Measurements from ENCODE around the gene KCTD2.
"Not testable (repeated sequence)": the region's sequence is repeated elsewhere in the genome, so short reads cannot be mapped to it uniquely, and the experiment has no call there.

KCTD2 gene

GRCh38 chr17:75051941-75052340 is 4.9 kb downstream of the KCTD2 start:
- DNase-seq (ENCODE audit: low read depth): no peak

GRCh38 chr17:75059369-75060345 is 12.6 kb downstream of the KCTD2 start:
- DNase-seq (ENCODE audit: low read depth): no peak

DNA sequence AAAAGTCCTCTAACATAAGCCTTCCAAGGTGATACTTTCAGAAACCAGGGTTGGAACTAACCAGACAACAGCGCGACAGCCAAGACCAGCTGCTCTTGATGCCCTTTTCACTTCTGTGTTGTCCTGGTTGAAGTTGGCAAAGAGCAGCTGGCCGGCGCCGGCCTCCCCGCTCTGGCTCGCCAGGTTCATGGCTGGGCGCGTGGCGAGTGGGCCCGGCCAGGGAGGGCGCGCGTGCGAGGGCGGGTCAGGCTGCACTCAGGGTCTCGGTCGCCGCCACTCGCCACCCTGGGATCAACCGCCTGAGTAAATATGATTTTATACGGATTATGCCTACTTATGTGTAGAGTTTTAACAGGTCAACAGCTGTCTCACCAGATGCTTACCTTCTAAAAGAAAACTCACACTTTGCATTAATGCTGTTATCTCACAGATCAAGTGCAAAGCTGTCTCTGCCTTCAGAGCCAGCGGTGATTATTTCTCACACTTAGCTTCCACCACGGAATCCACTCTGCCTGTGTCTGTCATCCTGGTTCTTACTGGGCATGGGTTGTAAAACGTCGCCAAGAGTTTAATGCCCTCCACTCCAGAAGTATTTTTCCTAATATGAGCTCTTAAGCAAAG is 13.5 kb downstream of the KCTD2 start:
- DNase-seq (ENCODE audit: low read depth): no peak

- no peak for DNase-seq (ENCODE audit: low read depth)
These were observed 14.0 kb downstream of the KCTD2 start for GRCh38 chr17:75061055-75061438.

GRCh38 chr17:75061618-75062017 is 14.6 kb downstream of the KCTD2 start:
- DNase-seq (ENCODE audit: low read depth): no peak

- DNase-seq (ENCODE audit: low read depth): no peak
These were observed 16.2 kb downstream of the KCTD2 start for GRCh38 chr17:75063201-75063600.

DNA sequence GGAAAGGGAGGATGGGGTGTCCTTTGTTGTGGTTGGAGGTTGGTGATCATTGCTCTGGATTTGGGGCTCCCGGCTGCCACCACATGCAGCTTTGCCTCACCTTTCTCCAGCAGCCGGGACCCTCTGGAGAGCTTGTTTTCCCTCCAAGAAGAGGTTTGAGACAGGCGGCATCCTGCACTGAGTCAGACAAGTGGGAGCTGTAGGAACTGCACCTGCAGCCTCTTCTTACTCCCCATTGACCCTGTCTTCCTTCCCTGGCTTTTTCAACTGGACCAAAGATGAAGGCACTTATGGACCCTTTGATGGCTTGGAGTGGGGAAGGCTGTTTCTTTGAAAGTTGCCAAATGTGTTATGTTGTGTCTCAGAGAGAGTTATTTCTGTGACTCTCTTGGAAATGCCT is 16.6 kb downstream of the KCTD2 start:
- no peak for DNase-seq (ENCODE audit: low read depth)

DNA sequence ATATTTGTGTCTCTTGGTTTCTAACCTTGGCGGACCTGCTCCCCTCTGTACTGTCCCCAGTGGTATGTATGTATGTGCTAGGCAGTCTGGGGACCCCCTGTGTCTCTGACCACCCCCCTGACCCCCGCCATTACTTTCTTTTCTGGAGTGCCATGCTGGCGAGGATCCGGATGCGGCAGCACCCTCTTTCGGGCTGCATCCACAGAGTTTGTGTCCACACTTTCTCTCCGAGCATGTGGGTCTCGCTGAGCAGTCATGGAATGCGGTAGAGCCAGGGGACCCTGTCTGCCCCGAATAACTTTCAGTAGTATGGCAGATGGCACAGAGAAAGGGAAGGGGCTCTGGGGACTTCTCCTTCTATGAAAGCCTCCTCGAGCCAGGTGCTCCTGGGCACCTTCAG is 17.0 kb downstream of the KCTD2 start:
- DNase-seq (ENCODE audit: low read depth): no peak

DNA sequence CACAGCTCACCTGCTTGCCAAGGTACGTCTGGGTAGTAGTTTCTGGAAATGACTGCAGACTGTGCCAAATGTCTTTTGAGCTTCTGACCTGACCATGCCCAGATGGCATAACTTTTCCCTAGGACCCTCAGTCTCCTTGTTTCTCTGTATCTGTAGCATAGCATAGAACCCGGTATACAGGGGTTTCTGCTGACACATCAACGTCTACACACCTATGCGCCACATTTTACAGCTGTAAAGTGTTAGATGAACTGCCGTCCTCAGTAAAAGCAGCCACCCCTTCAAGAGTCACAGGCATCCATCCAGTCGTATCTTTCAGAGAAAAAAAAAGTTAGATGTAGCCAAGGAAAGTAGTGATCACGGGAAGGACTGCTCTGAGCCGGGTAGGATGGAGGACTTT is 17.4 kb downstream of the KCTD2 start:
- no peak for DNase-seq (ENCODE audit: low read depth)

GRCh38 chr17:75064867-75065561 is 18.0 kb downstream of the KCTD2 start:
- DNase-seq (ENCODE audit: low read depth): no peak

GRCh38 chr17:75065562-75066151 is 18.6 kb downstream of the KCTD2 start:
- no peak for DNase-seq (ENCODE audit: low read depth)

DNA sequence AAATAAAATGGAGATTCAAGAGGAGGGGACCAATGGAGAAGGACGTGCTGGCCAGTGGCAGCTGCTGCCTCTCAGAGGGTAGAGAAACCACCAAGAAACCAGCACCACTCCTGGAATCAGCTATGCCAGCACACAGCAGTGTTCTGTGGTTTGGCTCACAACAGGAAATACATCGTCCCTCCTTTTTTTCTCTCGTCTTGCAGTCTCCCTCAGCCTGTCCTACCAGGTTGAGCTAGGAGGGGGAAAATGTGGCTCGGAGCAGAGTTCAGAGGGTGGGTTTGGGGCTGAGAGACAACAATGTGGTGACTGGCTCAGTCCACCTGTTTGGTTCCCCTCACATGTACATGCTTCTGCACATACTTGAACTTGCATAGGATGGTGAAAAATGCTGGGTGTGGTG is 20.8 kb downstream of the KCTD2 start:
- DNase-seq (ENCODE audit: low read depth): no peak

- DNase-seq (ENCODE audit: low read depth): no peak
These were observed 21.7 kb downstream of the KCTD2 start for GRCh38 chr17:75068750-75069149.

- no peak for DNase-seq (ENCODE audit: low read depth)
These were observed 22.8 kb downstream of the KCTD2 start for GRCh38 chr17:75069783-75070182.

GRCh38 chr17:75071478-75072271 is 24.6 kb downstream of the KCTD2 start:
- not testable (repeated sequence) for DNase-seq (ENCODE audit: low read depth)

DNA sequence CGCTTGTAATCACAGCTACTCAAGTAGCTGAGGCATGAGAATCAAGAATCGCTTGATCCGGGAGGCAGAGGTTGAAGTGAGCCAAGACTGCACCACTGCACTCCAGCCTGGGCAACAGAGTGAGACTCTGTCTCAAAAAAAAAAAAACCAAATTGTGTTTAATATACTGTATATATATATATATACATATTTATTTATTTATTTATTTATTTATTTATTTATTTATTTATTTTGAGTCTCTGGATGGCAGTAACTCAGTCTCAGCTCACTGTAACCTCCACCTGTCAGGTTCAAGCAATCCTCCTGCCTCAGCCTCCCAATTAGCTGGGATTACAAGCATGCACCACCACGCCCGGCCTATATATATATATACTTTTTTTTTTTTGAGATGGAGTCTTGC is 25.9 kb downstream of the KCTD2 start:
- not testable (repeated sequence) for DNase-seq (ENCODE audit: low read depth)

DNA sequence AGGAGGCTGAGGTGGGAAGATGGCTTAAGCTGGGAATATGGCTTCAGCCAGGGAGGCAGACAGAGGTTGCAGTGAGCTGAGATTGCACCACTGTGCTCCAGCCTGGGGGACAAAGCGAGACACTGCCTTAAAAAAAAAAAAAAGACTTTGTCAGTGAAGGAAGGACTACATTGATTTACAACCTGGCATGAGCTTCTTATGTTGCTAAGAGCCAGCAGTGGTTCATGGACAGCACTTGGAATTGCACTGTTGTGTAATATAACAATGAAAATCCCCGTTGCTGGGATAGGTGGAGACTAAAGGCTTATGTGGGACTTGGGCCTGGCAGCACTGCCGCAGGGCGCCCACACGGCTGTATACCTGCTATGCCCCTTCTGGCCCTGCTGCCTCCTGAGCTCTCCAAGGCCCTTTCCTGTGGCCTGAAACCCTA is 26.6 kb downstream of the KCTD2 start:
- no peak for DNase-seq (ENCODE audit: low read depth)

- no peak for DNase-seq (ENCODE audit: low read depth)
These were observed 27.5 kb downstream of the KCTD2 start for GRCh38 chr17:75074532-75074931.

DNA sequence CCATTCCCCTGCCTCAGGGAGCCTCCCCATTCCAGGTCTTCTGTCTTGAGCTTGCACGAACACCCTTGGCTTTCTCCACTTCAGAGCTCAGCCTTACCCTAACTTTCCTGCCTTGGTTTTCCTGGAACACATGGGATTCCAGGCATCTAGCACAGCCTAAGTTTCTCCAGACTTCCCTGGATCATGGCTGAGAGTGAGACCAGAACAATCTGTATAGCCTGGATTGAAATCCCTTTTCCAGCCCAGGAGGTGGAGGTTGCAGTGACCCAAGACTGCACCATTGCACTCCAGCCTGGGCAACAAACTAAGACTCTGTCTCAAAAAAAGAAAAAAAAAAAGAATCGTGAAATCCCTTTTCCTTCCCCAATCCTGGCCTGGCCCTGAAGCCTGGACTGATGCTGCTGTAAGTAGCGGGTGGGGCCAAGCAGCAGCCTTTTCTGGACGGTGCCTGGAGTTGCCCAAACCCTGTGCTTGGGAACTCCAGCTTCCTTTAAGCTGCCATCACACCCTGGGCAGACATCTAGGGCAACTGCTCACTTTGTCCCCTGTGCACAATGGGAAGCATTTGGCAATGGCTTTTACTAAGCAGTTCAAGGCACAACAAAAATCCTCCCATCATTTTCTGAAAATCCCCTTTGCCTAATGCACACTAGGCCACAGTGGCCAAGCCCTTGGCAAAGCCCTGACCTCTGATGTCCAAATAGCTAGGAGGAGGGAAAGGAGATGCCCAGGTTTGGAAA is 28.7 kb downstream of the KCTD2 start:
- no peak for DNase-seq (ENCODE audit: low read depth)

GRCh38 chr17:75077072-75077495 is 30.1 kb downstream of the KCTD2 start:
- no peak for DNase-seq (ENCODE audit: low read depth)
